OCI-LY7 (cell line): ENCODE data around the gene CAPRIN2. TPM values are rescaled to one million over a fixed set of nuclear protein-coding genes. Genes with fewer than 3 reads are reported as not detected.

Experiments
- BruUV-seq: library from RNA; stranded (reverse); fragments of 400-500 nt; replicated peaks from 2 replicates; lab custom pipeline; 2021; lab: Mats Ljungman, UMichigan
- CTCF ChIA-PET: fragments of 300-600 bp; sonication (Branson Sonifier 250); formaldehyde crosslinking; loops from one replicate; lab custom pipeline; 2022; ENCODE audit warnings: antibody characterized with exemption; ENCODE audit not compliant: unreplicated experiment; lab: Charles Lee
- POLR2A ChIA-PET: fragments of 300-600 bp; sonication (Branson Sonifier 250); formaldehyde crosslinking; loops from one replicate; lab custom pipeline; 2022; ENCODE audit warnings: antibody characterized with exemption; lab: Charles Lee
- DNase-seq: peaks from one replicate; pipeline ENCODE4 v3.0.0-alpha.2; 2015; ENCODE audit warnings: low spot score
- H2AFZ ChIP-seq: fragments of 200-600 bp; sonication (generic), shearing (Covaris generic); 2 replicates; pipeline ENCODE4 v1.6.1; 2014; ENCODE audit warnings: mild to moderate bottlenecking, antibody characterized with exemption, low read length, moderate library complexity
- H3K27ac ChIP-seq: fragments of 200-600 bp; sonication (generic); 2 replicates; pipeline ENCODE4 v1.5.1; 2014; ENCODE audit warnings: mixed run types, low read depth, mild to moderate bottlenecking, moderate library complexity, low read length, inconsistent platforms; ENCODE audit not compliant: poor library complexity, severe bottlenecking
- H3K36me3 ChIP-seq: fragments of 200-600 bp; sonication (generic); 2 replicates; pipeline ENCODE4 v1.6.1; 2014; ENCODE audit warnings: mild to moderate bottlenecking, antibody characterized with exemption, low read length, moderate library complexity, mixed read lengths; ENCODE audit not compliant: insufficient read depth
- H3K4me1 ChIP-seq: fragments of 200-600 bp; sonication (generic); 2 replicates; pipeline ENCODE4 v1.5.1; 2014; ENCODE audit warnings: mild to moderate bottlenecking, low read length; ENCODE audit not compliant: insufficient read depth, poor library complexity, severe bottlenecking
- H3K4me2 ChIP-seq: fragments of 200-600 bp; sonication (generic); 2 replicates; pipeline ENCODE4 v1.6.1; 2014; ENCODE audit warnings: mild to moderate bottlenecking, low read length
- H3K4me3 ChIP-seq: fragments of 200-600 bp; sonication (generic); 2 replicates; pipeline ENCODE4 v1.5.1; 2014; ENCODE audit warnings: mild to moderate bottlenecking, low read depth, low read length; ENCODE audit not compliant: poor library complexity, severe bottlenecking
- H3K79me2 ChIP-seq: fragments of 200-600 bp; sonication (generic); 2 replicates; pipeline ENCODE4 v1.6.1; 2016; ENCODE audit warnings: low read depth, mild to moderate bottlenecking, low read length, moderate library complexity, mixed read lengths; ENCODE audit not compliant: insufficient read depth
- H3K9me2 ChIP-seq: fragments of 200-600 bp; sonication (generic); 2 replicates; pipeline ENCODE4 v1.6.1; 2016; ENCODE audit warnings: mild to moderate bottlenecking, low read length, mixed read lengths; ENCODE audit not compliant: insufficient read depth
- H3K9me3 ChIP-seq: fragments of 200-600 bp; sonication (generic); 2 replicates; pipeline ENCODE4 v1.6.1; 2014; ENCODE audit warnings: mild to moderate bottlenecking, mixed run types, low read length, mixed read lengths
- H4K20me1 ChIP-seq: fragments of 200-600 bp; sonication (generic); 2 replicates; pipeline ENCODE4 v1.6.1; 2014; ENCODE audit warnings: mild to moderate bottlenecking, antibody characterized with exemption, low read length, moderate library complexity, mixed read lengths; ENCODE audit not compliant: insufficient read depth
- CTCF ChIP-seq: fragments of 200-600 bp; sonication (generic); conservative IDR thresholded peaks from 2 replicates; pipeline ENCODE4 v1.5.1; 2014; ENCODE audit warnings: mild to moderate bottlenecking, antibody characterized with exemption, low read length, moderate library complexity, mixed read lengths
- EZH2phosphoT487 ChIP-seq: fragments of 200-600 bp; sonication (generic); IDR thresholded peaks from 2 replicates; pipeline ENCODE4 v1.6.1; 2018; ENCODE audit warnings: low read depth, borderline replicate concordance, mild to moderate bottlenecking, mixed run types, antibody characterized with exemption, low read length, moderate library complexity, mixed read lengths
- intact Hi-C: fragments of 100-400 bp; cut with micrococcal nuclease; formaldehyde crosslinking; loops from one replicate; pipeline ENCODE4 v1.10.0; 2022; ENCODE audit not compliant: unreplicated experiment
- total RNA-seq, 2 experiments: library from RNA; depleted of rRNA in 1 of 2; stranded (reverse); fragments of >200 nt in 1 of 2; shearing (Covaris generic) in 1 of 2; gene quantifications; 2 replicates each; pipeline ENCODE4 v1.2.3, GENCODE V29; 2014 to 2022

Gene CAPRIN2
- total RNA-seq, 2 experiments from 2014 or later: 21.7 to 23.7 TPM

- ChIA-PET CTCF (no interaction called here), POLR2A (interaction anchor here (0.5 to 0.6 kb wide), 2 partner anchors 54 to 392 kb away, joined by 3 to 7 read pairs; no protein-coding TSS in a partner anchor)
- no peak for DNase-seq
- H3K79me2 ChIP-seq: no peaks in the 10 kb centered on the region
- H3K4me3 ChIP-seq: no peak overlapping the region
- no peak overlapping the region for H2AFZ ChIP-seq
- no peaks in the 10 kb centered on the region for H3K9me3 ChIP-seq
- H3K36me3 ChIP-seq: no peaks in the 10 kb centered on the region
- intact Hi-C loops: no loop called here
- no peaks in the 10 kb centered on the region for H3K9me2 ChIP-seq
- TF ChIP-seq EZH2phosphoT487 (no peak), CTCF (no peak)
- H3K4me2 ChIP-seq: no peak overlapping the region
- H3K27ac ChIP-seq: no peak overlapping the region
- H4K20me1 ChIP-seq: no peaks in the 10 kb centered on the region
- no TSS peak for BruUV-seq
- H3K4me1 ChIP-seq: no peaks in the 10 kb centered on the region
These were observed 42.2 kb upstream of the CAPRIN2 start for GRCh38 chr12:30796891-30797371.

GRCh38 chr12:30796313-30796780 lies 41.6 kb upstream of the CAPRIN2 start:
- CTCF ChIA-PET: no interaction called here
- no peak overlapping the region for H3K27ac ChIP-seq
- no peak for DNase-seq
- H3K9me2 ChIP-seq: no peaks in the 10 kb centered on the region
- H2AFZ ChIP-seq: no peak overlapping the region
- H4K20me1 ChIP-seq: no peaks in the 10 kb centered on the region
- H3K79me2 ChIP-seq: no peaks in the 10 kb centered on the region
- no peak overlapping the region for H3K4me3 ChIP-seq
- intact Hi-C loops: no loop called here
- no peaks in the 10 kb centered on the region for H3K4me1 ChIP-seq
- H3K36me3 ChIP-seq: no peaks in the 10 kb centered on the region
- POLR2A ChIA-PET: interaction anchor here (0.5 to 0.7 kb wide), 3 partner anchors 53 to 391 kb away, joined by 3 to 7 read pairs (median 4); no protein-coding TSS in a partner anchor
- BruUV-seq: no TSS peak
- TF ChIP-seq EZH2phosphoT487 (no peak), CTCF (no peak)
- no peaks in the 10 kb centered on the region for H3K9me3 ChIP-seq
- H3K4me2 ChIP-seq: no peak overlapping the region
